ENCODE data around the gene SURF2. TPM values are rescaled to one million over a fixed set of nuclear protein-coding genes. Genes with fewer than 3 reads are reported as not detected.

The SURF2 gene
- polyA plus RNA-seq, 1 experiment, result 9.9 TPM

DNA sequence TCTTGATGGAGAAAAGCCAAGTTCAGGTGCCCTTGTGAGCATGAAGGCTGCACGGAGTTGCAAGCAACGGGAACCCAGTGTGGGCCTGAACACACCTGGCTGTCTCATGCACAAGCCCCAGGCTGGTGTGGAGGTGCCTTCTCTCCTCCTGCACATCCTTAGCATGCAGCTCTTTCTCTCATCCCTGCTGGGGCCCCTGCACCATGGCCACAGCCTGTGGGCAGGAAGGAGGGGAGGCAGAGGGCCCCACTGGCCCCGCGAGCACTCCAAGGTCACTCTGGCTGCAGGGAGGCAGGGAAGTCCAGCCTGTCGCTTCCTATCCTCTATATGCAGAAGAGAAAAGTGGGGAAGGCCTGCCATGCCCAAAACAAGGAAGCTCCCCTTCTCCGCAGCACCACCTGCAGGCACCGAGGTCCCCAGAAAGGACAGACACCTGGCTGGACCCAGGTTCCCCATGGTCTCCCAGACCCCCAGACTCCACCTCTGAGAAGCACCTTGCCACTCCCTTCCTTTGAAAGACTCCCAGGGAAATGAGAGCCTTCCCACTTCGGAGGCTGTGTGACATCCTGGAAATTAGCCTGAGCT is 38.4 kb downstream of the SURF2 start:
- H3K27ac ChIP-seq (ENCODE audit: low read depth, low read length), result no peak overlapping the region
- no peak overlapping the region for H3K4me3 ChIP-seq (ENCODE audit: low read depth, low read length)
- H3K9me3 ChIP-seq (ENCODE audit: control insufficient read depth, insufficient read depth, low read length), result no peaks in the 10 kb centered on the region
- POLR2A ChIA-PET, result no interaction called here
- DNase-seq (ENCODE audit: low read depth, low spot score), result no peak
- peaks cover 9% of the 10 kb centered on the region for H3K27me3 ChIP-seq (ENCODE audit: control insufficient read depth, insufficient read depth, low read length)
- CTCF ChIA-PET, result interaction anchor here (1.2 to 1.7 kb wide), 2 partner anchors 18 to 90 kb away, joined by 3 to 4 read pairs; no protein-coding TSS in a partner anchor
- TF ChIP-seq, protein P1, sequence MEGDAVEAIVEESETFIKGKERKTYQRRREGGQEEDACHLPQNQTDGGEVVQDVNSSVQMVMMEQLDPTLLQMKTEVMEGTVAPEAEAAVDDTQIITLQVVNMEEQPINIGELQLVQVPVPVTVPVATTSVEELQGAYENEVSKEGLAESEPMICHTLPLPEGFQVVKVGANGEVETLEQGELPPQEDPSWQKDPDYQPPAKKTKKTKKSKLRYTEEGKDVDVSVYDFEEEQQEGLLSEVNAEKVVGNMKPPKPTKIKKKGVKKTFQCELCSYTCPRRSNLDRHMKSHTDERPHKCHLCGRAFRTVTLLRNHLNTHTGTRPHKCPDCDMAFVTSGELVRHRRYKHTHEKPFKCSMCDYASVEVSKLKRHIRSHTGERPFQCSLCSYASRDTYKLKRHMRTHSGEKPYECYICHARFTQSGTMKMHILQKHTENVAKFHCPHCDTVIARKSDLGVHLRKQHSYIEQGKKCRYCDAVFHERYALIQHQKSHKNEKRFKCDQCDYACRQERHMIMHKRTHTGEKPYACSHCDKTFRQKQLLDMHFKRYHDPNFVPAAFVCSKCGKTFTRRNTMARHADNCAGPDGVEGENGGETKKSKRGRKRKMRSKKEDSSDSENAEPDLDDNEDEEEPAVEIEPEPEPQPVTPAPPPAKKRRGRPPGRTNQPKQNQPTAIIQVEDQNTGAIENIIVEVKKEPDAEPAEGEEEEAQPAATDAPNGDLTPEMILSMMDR (IDR thresholded peaks at IDR 0.05; ENCODE audit: low read depth, low read length), result no peak

DNA sequence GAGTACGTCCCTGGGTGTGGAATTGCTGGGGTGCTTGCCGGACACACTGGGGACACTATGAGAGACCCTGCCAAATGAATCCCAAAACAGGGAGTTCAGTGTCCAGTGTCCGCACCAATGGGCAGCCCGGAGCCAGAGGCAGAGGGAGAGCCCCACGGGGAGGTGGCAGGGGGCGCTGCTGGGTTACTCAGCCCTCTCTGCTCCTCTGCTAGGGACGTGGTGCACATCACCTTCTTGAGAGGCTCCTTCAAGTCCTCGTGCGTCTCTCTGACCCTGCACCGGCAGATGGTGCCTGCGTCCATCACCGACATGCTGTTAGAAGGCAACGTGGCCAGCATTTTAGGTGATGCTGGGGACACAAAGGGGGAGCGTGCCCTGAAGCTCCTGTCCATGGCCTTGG is 40.6 kb downstream of the SURF2 start:
- POLR2A ChIA-PET, result no interaction called here
- H3K9me3 ChIP-seq (ENCODE audit: control insufficient read depth, insufficient read depth, low read length), result no peaks in the 10 kb centered on the region
- H3K4me3 ChIP-seq (ENCODE audit: low read depth, low read length), result no peak overlapping the region
- no peak overlapping the region for H3K27ac ChIP-seq (ENCODE audit: low read depth, low read length)
- CTCF ChIA-PET, result interaction anchor here (1.2 kb wide), 1 partner anchor 90 kb away, joined by 4 read pairs; no protein-coding TSS in a partner anchor
- no peak for DNase-seq (ENCODE audit: low read depth, low spot score)
- TF ChIP-seq, protein P1 (IDR thresholded peaks at IDR 0.05; ENCODE audit: low read depth, low read length), result peak; percentile 44
- peaks cover 9% of the 10 kb centered on the region for H3K27me3 ChIP-seq (ENCODE audit: control insufficient read depth, insufficient read depth, low read length)

DNA sequence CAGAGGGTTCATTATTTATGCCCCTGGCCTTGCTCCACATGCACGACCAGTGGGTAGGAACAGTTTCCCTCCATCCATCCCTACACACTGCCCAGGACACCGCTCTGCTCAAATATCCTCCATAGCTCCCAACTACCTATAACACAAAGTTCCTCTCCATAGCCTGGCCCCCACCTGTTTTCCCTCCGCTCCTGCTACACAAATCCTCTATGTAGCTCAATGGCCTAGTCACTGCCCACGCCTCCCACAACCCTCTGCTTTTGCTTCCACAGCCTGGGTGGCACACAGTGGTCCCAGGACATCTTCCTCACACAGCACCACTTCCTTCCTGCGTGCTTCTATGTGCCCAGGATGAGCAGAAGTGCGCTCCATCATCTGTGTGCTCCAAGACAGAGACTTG is 41.0 kb downstream of the SURF2 start:
- DNase-seq (ENCODE audit: low read depth, low spot score), result no peak
- TF ChIP-seq, protein P1 (IDR thresholded peaks at IDR 0.05; ENCODE audit: low read depth, low read length), result no peak
- CTCF ChIA-PET, result interaction anchor here (1.2 kb wide), 1 partner anchor 89 kb away, joined by 4 read pairs; no protein-coding TSS in a partner anchor
- POLR2A ChIA-PET, result no interaction called here
- H3K27me3 ChIP-seq (ENCODE audit: control insufficient read depth, insufficient read depth, low read length), result peaks cover 9% of the 10 kb centered on the region
- H3K4me3 ChIP-seq (ENCODE audit: low read depth, low read length), result no peak overlapping the region
- no peak overlapping the region for H3K27ac ChIP-seq (ENCODE audit: low read depth, low read length)
- H3K9me3 ChIP-seq (ENCODE audit: control insufficient read depth, insufficient read depth, low read length), result no peaks in the 10 kb centered on the region

DNA sequence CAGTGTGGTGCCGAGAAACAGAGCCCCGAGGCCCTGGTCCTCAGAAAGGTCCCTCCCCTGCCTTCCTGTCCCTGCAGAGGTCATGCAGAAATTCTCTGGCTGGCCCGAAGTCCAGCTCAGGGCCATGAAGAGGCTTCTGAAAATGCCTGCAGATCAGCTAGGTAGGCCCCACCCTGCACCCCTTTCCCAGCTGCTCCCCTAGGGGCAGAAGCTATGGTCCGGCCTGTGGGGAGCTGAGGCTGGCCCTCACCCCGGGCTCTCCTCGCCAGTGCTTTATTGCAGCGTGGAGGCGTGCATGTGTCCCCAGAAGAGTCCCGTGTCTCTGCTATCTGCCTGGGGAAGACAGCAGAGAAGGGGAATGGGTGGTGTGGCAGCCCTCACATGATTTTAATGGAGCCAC is 41.5 kb downstream of the SURF2 start:
- H3K27ac ChIP-seq (ENCODE audit: low read depth, low read length), result no peak overlapping the region
- ChIA-PET POLR2A (no interaction called here), CTCF (no interaction called here)
- TF ChIP-seq, protein P1 (IDR thresholded peaks at IDR 0.05; ENCODE audit: low read depth, low read length), result no peak
- no peak for DNase-seq (ENCODE audit: low read depth, low spot score)
- H3K27me3 ChIP-seq (ENCODE audit: control insufficient read depth, insufficient read depth, low read length), result peaks cover 9% of the 10 kb centered on the region
- no peak overlapping the region for H3K4me3 ChIP-seq (ENCODE audit: low read depth, low read length)
- H3K9me3 ChIP-seq (ENCODE audit: control insufficient read depth, insufficient read depth, low read length), result no peaks in the 10 kb centered on the region

DNA sequence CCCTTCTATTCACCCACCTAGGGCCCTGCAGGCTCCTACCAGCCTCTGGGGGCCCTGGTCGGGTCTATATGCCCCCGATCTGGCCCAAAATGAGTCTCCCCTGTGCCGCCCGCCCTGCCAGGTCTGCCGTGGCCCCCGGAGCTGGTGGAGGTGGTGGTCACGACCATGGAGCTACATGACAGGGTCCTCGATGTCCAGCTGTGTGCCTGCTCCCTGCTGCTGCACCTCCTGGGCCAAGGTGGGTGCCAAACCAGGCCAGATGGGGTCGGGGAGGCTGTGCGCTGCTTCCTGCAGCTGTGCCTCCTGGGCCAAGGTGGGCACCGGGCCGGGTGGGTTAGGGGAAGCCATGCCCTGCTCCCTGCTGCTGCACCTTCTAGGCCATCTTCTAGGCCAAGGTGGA is 43.9 kb downstream of the SURF2 start:
- H3K27ac ChIP-seq (ENCODE audit: low read depth, low read length), result no peak overlapping the region
- TF ChIP-seq, protein P1 (IDR thresholded peaks at IDR 0.05; ENCODE audit: low read depth, low read length), result no peak
- no peaks in the 10 kb centered on the region; the same call in 1 of the 2 replicates for H3K9me3 ChIP-seq (ENCODE audit: control insufficient read depth, insufficient read depth, low read length)
- POLR2A ChIA-PET, result no interaction called here
- CTCF ChIA-PET, result interaction anchor here (0.9 kb wide), 1 partner anchor 85 kb away, joined by 9 read pairs; no protein-coding TSS in a partner anchor
- DNase-seq (ENCODE audit: low read depth, low spot score), result no peak
- H3K27me3 ChIP-seq (ENCODE audit: control insufficient read depth, insufficient read depth, low read length), result peaks cover 7% of the 10 kb centered on the region
- no peak overlapping the region for H3K4me3 ChIP-seq (ENCODE audit: low read depth, low read length)

Measured in AG04450 (cell line).